ENCODE data around the gene CALR. TPM values are rescaled to one million over a fixed set of nuclear protein-coding genes. Genes with fewer than 3 reads are reported as not detected.
"Not testable (repeated sequence)": the region's sequence is repeated elsewhere in the genome, so short reads cannot be mapped to it uniquely, and the experiment has no call there.

Gene CALR
- total RNA-seq, 1 donor, result 1,092 TPM

DNA sequence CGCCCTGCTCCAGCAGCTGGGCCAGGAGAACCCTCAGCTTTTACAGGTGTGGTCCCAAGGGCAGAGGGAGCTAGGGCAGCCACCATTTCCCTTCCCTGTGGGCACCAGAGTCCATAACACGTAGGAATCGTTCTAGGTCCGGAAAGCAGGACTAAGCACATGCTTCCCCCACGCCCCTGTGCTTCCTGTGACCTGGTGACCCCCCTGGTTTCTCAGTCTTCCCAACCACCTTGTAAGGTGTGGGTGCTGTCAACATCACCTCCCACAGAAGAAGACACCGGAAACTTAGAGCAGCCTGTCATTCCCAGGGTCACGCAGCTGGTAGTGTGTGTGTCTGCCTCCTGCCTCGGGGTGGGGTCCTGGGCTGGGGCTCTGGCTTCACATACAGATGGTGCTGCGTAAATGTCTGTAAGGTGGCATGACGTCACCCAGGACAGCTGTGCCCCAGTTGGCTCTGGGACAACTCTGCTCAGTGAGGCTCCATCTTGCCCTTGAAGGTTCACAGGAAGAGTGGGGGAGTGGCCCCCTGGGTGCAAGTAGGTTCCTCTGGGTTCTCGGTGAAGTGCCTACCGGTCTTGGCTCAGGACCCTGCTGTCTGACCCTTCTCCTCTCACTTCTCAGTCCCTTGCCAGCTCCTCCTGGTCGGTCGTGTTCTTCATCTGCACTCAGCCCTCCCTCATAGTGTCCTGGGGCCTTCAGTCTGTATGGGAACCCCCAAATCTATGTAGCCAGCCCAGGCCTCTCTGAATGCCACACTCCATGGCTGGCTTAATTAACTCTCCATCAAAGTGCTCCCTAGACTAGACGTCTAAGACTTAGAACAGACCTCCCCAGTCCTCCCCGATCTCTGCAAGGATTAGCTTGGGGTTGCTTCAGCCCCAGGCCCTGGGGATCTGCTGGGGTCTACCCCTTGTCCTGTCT is 11.2 kb downstream of the CALR start:
- no peak for DNase-seq (ENCODE audit: low read depth in 2 of 3, low spot score in 2 of 3)

DNA sequence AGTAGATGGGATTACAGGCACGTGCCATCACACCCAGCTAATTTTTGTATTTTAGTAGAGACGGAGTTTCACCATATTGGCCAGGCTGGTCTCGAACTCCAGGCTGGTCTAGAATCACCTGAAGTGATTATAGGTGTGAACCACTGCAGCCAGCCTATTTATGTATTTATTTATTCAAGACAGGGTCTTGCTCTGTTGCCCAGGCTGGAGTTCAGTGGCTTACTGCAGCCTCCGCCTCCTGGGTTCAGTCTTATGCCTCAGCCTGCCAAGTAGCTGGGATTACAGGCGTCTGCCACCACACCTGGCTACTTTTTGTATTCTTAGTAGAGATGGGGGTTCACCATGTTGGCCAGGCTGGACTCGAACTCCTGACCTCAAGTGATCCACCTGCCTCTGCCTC is 13.6 kb downstream of the CALR start:
- not testable (repeated sequence) for DNase-seq (ENCODE audit: low read depth in 2 of 3, low spot score in 2 of 3)

DNA sequence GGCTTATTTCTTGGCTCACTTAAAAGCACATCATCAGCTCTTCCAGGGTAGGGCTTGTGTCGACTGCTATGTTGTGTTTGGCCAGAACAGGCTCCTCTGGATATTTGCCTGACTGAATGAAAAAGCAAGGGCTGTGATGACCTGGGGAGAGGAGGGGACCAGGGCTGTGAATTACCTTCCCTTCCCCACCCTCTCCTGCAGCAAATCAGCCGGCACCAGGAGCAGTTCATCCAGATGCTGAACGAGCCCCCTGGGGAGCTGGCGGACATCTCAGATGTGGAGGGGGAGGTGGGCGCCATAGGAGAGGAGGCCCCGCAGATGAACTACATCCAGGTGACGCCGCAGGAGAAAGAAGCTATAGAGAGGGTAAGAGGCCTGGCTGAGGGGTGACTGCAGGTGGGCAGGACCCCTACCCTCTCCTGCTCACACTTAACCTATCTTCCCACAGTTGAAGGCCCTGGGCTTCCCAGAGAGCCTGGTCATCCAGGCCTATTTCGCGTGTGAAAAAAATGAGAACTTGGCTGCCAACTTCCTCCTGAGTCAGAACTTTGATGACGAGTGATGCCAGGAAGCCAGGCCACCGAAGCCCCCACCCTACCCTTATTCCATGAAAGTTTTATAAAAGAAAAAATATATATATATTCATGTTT is 14.2 kb downstream of the CALR start:
- DNase-seq (ENCODE audit: low read depth in 2 of 3, low spot score in 2 of 3), result peak in 1 of 3 donors; percentile 64

DNA sequence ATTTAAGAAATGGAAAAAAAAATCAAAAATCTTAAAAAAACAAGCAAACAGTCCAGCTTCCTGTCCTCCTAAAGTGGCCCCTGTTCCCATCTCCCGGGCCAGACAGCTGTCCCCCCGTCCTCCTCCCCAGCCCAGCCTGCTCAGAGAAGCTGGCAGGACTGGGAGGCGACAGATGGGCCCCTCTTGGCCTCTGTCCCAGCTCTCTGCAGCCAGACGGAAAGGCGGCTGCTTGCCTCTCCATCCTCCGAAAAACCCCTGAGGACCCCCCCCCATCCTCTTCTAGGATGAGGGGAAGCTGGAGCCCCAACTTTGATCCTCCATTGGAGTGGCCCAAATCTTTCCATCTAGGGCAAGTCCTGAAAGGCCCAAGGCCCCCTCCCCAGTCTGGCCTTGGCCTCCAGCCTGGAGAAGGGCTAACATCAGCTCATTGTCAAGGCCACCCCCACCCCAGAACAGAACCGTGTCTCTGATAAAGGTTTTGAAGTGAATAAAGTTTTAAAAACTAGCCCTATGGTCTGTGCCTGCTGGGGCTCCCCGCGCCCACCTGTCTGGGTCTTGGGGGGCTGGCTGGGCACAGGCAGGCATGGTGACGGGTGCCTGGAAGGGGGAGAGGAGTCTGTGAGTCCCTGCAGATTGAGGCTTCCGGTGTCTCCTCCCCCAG is 14.9 kb downstream of the CALR start:
- DNase-seq (ENCODE audit: low read depth in 2 of 3, low spot score in 2 of 3), result no peak

DNA sequence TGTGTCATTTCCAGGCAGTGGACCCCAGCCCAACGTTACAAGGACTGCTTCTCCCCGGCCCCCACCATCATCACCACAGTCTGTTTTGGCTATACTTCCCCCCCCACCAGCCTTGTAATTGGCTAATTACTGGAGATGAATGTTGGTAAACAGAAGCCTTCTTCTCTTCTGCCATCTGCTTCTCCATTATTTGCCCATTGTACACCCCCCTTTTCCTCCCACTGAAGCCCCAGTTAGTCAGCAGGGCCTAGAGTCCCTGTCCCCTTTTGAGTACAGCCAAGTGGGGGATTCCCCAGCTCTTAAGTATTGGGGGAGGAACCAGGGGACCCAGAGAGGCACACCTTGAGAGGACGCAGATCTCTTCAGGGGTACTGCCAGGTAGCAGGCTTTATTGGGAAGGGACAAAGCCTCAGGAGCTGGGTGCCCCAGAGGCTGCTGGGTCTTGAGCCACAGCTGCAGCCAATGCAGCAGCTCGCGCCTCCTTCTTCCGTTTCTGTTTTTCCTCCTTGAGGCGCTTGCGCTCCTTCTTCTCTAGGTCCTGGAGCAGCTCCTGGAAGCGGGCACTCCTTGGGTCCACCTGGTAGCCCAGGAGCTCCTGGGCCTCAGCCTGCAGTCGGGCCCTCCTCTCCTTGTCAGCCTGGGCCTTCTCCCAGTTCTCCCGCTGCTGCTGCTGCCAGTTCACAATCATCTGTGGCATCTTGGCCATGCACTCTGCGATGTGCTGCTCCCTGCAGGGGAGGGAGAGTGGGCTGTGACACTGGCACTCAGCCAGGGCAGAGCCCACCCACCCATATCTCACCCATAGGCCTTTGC is 15.6 kb downstream of the CALR start:
- DNase-seq (ENCODE audit: low read depth in 2 of 3, low spot score in 2 of 3), result no peak

DNA sequence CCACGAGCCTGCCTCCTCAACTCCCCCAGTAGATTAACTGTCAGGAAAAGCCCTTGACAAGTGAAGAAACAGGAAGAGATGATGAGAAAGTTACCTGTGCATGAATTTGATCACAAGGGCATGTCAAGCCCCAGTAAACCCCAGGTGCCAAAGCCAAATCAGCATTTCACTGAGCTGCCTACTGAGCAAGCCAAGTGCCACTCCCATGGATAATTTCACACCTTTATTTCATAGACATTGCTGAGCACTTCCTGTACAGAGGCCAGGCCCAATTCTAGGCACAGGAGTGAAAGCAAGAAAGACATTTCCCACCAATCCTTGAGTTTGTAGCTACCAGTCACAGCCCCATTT is 16.2 kb downstream of the CALR start:
- no peak for DNase-seq (ENCODE audit: low read depth in 2 of 3, low spot score in 2 of 3)

DNA sequence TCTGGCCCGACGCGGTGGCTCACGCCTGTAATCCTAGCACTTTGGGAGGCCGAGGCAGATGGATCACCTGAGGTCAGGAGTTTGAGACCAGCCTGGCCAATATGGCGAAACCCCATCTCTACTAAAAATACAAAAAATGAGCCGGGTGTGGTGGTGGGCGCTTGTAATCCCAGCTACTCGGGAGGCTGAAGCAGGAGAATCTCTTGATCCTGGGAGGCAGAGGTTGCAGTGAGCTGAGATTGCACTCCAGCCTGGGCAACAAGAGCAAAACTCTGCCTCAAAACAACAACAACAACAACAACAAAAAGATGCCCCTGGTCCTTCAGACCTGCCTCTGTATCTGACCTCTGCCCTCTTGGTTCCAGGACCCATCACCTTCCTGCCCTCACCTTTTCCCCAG is 17.2 kb downstream of the CALR start:
- DNase-seq (ENCODE audit: low read depth in 2 of 3, low spot score in 2 of 3), result not testable (repeated sequence)

DNA sequence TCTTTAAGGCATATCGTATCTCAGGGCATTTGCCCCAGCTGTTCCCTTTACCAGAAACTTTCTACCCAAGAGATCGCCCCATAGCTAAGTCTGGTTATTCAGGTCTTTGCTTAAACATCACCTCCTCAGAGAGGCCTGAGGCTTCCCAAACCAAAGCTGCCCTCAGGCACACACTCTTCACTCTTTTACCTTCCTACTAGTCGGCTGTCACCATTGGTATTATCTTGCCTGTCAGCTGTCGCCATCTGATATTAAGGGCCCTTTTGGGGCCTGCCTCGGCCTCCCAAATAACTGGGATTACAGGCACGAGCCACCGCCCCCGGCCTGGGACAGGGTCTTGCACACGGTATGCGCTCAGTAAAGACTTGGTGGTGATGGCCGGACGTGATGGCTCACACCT is 17.6 kb downstream of the CALR start:
- DNase-seq (ENCODE audit: low read depth in 2 of 3, low spot score in 2 of 3), result no peak

DNA sequence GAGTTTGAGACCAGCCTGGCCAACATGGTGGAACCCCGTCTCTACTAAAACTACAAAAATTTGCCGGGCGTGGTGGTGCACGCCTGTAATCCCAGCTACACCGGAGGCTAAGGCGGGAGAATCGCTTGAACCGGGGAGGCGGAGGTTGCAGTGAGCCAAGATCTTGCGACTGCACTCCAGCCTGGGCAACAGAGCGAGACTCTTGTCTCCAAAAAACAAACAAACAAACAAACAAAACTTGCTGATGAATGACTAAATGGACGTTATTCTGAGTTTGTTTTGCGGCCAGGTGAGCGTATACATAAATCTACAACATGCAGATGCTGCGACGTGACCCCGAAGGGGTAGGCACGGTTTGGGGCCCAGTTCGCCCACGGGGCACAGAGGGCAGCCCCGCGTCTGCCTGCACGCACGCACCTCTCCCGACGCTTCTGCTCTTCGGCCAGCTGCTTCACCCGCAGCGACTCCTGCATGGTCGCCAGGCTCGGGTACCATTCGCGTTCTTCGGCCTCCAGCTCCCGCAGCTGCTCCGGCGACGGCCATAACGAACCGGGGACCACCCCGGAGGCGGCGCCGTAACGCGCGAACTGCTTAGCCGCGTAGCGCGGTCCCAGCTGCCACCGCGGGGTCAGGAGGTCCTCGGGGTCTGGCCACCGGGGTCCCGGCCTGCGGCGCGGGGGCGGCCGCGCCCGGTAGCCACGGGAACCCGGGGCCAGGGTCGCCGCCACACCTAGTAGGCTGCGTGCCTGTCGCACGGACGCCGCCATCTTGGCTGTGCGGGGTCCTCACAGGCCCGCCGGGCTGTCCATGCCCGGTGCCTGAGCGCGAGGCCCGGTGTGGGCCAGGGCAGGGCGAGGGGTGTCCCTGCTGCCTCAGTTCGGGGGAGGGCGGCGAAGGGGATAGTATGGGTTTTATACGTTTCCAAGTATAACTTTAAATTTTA is 18.3 kb downstream of the CALR start, which contains the start of gene GADD45GIP1:
Gene GADD45GIP1, minus strand, starts transcription at position 778 of the 943 bp plus-strand sequence. Its CDS starts 11 bp downstream, at position 767.
- peak in 2 of 3 donors; percentile 80 to 84 for DNase-seq (ENCODE audit: low read depth in 2 of 3, low spot score in 2 of 3)

DNA sequence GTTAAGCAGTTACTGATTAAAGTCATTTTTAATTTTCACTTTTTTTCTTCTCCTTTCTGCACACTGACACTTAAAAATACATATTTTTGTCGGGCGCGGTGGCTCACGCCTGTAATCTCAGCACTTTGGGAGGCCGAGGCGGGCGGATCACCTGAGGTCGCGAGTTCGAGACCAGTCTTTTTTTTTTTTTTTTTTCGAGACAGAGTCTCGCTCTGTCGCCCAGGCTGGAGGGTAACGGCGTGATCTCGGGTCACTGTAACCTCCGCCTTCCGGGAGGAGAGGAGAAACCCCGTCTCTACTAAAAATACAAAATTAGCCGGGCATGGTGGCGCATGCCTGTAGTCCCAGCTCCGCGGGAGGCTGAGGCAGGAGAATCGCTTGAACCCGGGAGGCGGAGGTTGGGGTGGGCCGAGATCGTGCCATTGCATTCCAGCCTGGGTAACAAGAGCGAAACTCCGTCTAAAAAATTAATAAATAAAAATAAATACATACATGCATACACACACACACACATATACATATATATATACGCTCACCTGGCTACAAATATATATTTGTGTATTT is 19.1 kb downstream of the CALR start:
- not testable (repeated sequence) for DNase-seq (ENCODE audit: low read depth in 2 of 3, low spot score in 2 of 3)

DNA sequence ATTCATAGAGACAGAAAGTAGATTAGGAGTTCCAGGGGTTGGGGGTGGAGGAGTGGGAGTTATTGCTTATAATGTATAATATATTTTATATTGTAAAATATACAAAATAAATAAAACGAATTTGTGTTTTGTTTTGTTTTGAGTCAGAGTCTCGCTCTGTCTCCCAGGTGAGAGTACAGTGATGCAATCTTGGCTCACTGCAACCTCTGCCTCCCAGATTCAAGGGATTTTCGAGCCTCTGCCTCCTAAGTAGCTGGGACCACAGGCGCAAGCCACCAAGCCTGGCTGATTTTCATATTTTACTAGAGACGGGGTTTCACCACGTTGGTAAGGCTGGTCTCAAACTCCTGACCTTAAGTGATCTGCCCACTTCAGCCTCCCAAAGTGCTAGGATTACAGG is 21.1 kb downstream of the CALR start:
- no peak for DNase-seq (ENCODE audit: low read depth in 2 of 3, low spot score in 2 of 3)

DNA sequence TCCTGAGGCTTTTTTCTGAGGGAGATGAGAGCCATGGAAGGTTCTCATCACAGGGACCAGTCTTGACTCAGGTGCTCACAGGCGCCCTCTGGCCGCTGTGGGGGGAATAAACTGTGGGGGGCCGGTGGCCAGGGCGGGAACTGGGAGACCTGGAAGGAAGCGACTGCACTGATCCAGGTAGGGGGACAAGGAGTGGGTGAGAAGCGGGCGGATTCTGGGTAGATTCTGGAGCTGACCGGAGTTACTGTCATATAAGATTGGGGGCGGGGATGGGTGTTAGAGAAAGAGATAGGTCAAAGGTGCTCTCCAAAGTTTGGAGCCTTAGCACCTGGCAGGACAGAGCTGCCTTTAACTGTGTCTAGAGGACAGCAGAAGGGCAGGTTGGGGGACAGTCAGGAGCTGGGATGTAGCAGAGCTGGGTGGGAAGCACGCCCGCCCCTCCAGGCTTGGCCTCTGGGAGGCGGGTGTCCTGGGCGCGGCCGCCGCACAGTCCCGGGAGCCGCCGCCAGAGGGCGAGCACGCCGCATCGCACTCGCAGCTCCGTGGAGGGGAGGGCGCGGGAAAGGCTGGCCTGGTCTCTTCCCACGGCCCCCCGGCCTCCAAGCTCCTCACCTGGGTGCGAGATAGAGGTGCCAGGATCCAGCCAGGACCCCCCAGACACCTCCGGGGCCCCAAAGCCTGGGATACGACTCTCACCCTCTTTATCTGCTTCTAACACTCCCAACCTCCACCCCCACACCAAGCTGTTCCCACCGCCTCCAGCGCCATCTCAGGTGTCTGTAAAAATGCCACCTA is 26.8 kb downstream of the CALR start:
- peak in 2 of 3 donors; percentile 76 to 89 for DNase-seq (ENCODE audit: low read depth in 2 of 3, low spot score in 2 of 3)

DNA sequence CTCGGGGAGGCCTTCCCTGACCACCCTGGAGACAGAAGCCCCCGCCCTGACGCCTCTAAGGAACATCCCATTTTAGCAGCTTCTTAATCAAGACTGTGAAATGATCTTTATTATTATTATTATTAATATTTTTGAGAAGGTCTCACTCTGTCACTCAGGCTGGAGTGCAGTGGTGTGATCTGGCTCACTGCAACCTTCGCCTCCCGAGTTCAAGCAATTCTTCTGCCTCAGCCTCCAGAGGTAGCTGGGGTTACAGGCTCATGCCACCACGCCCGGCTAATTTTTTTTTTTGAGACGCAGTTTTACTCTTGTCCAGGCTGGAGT is 27.4 kb downstream of the CALR start:
- no peak for DNase-seq (ENCODE audit: low read depth in 2 of 3, low spot score in 2 of 3)

DNA sequence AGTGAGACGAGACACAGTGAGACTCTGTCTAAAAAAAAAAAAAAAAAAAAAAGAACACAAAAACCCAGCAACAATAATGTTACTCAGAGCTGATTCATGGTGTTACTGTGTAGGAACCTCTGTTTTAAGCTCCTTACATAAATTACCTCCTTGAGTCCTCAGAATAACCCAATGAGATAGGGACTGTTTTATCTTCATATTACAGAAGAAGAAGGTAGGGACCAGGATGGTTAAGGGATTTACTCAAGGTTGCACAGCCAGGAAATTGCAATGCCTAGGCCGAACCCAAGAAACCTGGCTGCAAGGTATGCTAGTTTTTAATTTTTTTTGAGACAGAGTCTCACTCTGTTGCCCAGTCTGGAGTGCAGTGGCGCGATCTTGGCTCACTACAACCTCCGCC is 29.5 kb downstream of the CALR start:
- DNase-seq (ENCODE audit: low read depth in 2 of 3, low spot score in 2 of 3), result no peak

DNA sequence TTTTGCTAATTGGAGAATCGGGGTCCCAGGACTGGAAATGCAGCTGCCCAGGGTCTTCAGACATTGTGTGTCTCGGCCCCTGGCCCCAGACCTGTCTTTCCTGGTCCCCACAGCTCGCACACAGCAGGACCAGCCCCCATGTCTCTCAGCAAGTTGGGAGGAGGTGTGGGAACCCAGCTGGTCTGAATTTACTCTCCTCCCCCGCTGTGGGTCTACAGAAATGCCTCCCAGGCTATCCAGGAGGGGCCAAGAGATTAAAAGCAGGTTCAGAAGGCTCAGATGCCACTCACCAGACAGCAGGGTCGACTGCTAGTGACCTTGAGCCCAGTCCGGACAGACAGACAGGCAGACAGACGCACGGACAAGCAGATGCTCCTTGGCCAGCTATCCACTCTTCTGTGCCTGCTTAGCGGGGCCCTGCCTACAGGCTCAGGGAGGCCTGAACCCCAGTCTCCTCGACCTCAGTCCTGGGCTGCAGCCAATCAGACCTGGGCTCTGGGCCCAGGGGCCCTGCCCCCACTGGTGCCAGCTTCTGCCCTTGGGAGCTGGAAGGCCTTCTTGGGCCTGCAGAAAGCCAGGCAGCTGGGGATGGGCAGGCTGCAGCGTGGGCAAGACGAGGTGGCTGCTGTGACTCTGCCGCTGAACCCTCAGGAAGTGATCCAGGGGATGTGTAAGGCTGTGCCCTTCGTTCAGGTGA is 31.0 kb downstream of the CALR start, which contains the start of gene DAND5:
Gene DAND5, plus strand, starts transcription at position 285 of the 697 bp plus-strand sequence. Its CDS starts 85 bp downstream, at position 370.
- DNase-seq (ENCODE audit: low read depth in 2 of 3, low spot score in 2 of 3), result no peak

DNA sequence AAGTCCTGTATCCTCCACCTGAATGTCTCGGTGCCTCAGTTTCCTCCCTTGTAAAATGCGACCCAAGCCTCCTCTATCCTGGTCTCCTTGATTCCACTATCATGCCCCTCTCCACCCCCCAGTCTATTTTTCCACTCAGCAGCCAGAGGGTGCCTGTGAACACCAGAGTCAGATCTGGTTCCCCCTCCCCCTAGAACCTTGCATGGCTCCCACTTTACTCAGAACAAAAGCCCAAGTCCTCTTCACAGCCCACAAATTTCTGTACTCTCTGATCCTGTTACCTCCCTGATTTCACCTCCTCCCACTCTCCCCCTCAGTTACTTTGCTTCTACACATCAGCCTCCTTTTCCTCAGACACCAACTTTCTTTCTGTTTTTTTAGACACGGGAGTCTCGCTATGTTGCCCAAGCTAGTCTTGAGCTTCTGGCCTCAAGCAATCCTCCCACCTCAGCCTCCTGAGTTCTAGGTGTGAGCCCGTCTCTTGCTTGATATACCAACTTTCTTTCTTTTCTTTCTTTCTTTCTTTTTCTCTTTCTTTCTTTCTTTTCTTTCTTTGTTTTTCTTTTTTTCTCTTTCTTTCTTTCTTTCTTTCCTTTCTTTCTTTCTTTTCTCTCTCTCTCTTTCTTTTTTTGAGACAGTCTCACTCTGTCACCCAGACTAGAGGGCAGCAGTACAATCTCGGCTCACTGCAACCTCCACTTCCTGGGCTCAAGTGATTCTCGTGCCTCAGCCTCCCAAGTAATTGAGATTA is 31.8 kb downstream of the CALR start:
- DNase-seq (ENCODE audit: low read depth in 2 of 3, low spot score in 2 of 3), result no peak

DNA sequence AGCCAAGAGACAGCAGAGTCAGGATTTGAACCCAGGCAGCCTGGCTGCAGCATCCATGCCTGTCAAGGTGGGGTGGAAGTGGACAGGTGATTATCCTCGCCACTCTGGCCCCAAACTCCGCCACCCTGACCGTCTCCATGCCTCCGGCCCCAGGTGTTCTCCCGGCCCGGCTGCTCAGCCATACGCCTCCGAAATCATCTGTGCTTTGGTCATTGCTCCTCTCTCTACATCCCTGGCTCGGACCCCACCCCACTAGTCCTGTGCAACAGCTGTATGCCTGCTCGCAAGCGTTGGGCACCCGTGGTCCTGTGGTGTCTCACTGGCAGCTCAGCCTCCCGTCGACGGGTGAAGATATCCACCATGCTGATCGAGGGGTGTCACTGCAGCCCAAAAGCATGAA is 34.8 kb downstream of the CALR start:
- DNase-seq (ENCODE audit: low read depth in 2 of 3, low spot score in 2 of 3), result no peak
